Right atrium auricular region (tissue), 2 donors: ENCODE results near the gene PAX5. TPM values are rescaled to one million over a fixed set of nuclear protein-coding genes. Genes with fewer than 3 reads are reported as not detected.

Experiments
- DNase-seq: peaks from one replicate; pipeline ENCODE4 v3.0.0-alpha.2; 2019; ENCODE audit warnings: low spot score
- H3K27ac ChIP-seq, 2 donors: fragments of 200-600 bp; sonication (generic); 1 replicate in 1 of 2; 2 replicates in 1 of 2; pipeline ENCODE4 v1.5.1; 2016 to 2019
- H3K27me3 ChIP-seq, 2 donors: fragments of 200-600 bp; sonication (generic); one replicate each; pipeline versions ENCODE4 v1.5.1 to v1.6.0; 2017 to 2019
- H3K36me3 ChIP-seq: fragments of 200-600 bp; sonication (generic); one replicate; pipeline ENCODE4 v1.5.1; 2016
- H3K4me1 ChIP-seq, 2 donors: fragments of 200-600 bp; sonication (generic); one replicate each; pipeline versions ENCODE4 v1.5.1 to v1.6.0; 2017 to 2019
- H3K4me3 ChIP-seq, 2 donors: fragments of 200-600 bp; sonication (generic); 1 replicate in 1 of 2; 2 replicates in 1 of 2; pipeline ENCODE4 v1.5.1; 2017 to 2019; ENCODE audit warnings: mild to moderate bottlenecking in 1 of 2, moderate library complexity in 1 of 2
- H3K9me3 ChIP-seq, 2 donors: fragments of 200-600 bp; sonication (generic); one replicate each; pipeline ENCODE4 v1.5.1; 2019
- CTCF ChIP-seq, 2 donors: fragments of 200-600 bp; sonication (generic); IDR thresholded peaks; one replicate each; pipeline ENCODE4 v1.5.1; 2019; ENCODE audit warnings: antibody characterized with exemption in 2 of 2
- total RNA-seq, 2 donors: library from RNA; depleted of rRNA; stranded (reverse); fragments of >200 nt; gene quantifications; one replicate each; pipeline ENCODE4 v1.1.0, GENCODE V29; 2016

Gene PAX5
- total RNA-seq, 2 donors from 2014 or later, result 0.59 TPM; not detected in 1

GRCh38 chr9:36997414-36997813, 36.7 kb downstream of the PAX5 start:
- H3K27me3 ChIP-seq, result peaks cover 0 to 3% of the 10 kb centered on the region in 2 donors

GRCh38 chr9:36996706-36997086, 37.4 kb downstream of the PAX5 start:
- Histone ChIP-seq H3K4me1 (no peaks in the 10 kb centered on the region), H3K27me3 (no peaks in the 10 kb centered on the region), H3K27ac (no peak overlapping the region), H3K9me3 (peaks cover 0 to 2% of the 10 kb centered on the region in 2 donors), H3K36me3 (no peaks in the 10 kb centered on the region), H3K4me3 (no peak overlapping the region)
- TF ChIP-seq CTCF (IDR thresholded peaks at IDR 0.05), result no peak
- DNase-seq, result no peak

More at GRCh38 chr9:36997414-36997813, 36.7 kb downstream of the PAX5 start:
- no peaks in the 10 kb centered on the region for H3K9me3 ChIP-seq
- no peak for DNase-seq
- no peak overlapping the region for H3K4me3 ChIP-seq
- no peak for TF ChIP-seq CTCF (IDR thresholded peaks at IDR 0.05)
- no peak overlapping the region for H3K27ac ChIP-seq
- H3K4me1 ChIP-seq, result peaks cover 0 to 2% of the 10 kb centered on the region in 2 donors
- H3K36me3 ChIP-seq, result no peaks in the 10 kb centered on the region

GRCh38 chr9:36995927-36996705, 38.0 kb downstream of the PAX5 start:
- peak; percentile 20 to 70 for TF ChIP-seq CTCF (IDR thresholded peaks at IDR 0.05)
- H3K9me3 ChIP-seq, result peaks cover 0 to 8% of the 10 kb centered on the region in 2 donors
- no peaks in the 10 kb centered on the region for H3K27me3 ChIP-seq
- no peaks in the 10 kb centered on the region for H3K36me3 ChIP-seq
- no peak for DNase-seq
- H3K4me1 ChIP-seq, result no peaks in the 10 kb centered on the region
- no peak overlapping the region for H3K27ac ChIP-seq
- H3K4me3 ChIP-seq, result no peak overlapping the region

GRCh38 chr9:36993933-36994764, 39.9 kb downstream of the PAX5 start:
- Histone ChIP-seq H3K4me1 (no peaks in the 10 kb centered on the region), H3K36me3 (no peaks in the 10 kb centered on the region), H3K9me3 (peaks cover 0 to 12% of the 10 kb centered on the region in 2 donors), H3K27ac (no peak overlapping the region), H3K27me3 (no peaks in the 10 kb centered on the region), H3K4me3 (no peak overlapping the region)
- TF ChIP-seq CTCF (IDR thresholded peaks at IDR 0.05), result no peak
- no peak for DNase-seq

GRCh38 chr9:36992501-36993316, 41.4 kb downstream of the PAX5 start:
- Histone ChIP-seq H3K27me3 (no peaks in the 10 kb centered on the region), H3K27ac (no peak overlapping the region), H3K36me3 (no peaks in the 10 kb centered on the region), H3K9me3 (peaks cover 0 to 12% of the 10 kb centered on the region in 2 donors), H3K4me3 (no peak overlapping the region), H3K4me1 (no peaks in the 10 kb centered on the region)
- DNase-seq, result no peak
- TF ChIP-seq CTCF (IDR thresholded peaks at IDR 0.05), result no peak
